HG03521 (cell line): ENCODE measurements around the gene TMEM14C.

Experiments used
- ATAC-seq: cut with Tn5 transposase; IDR thresholded peaks from one replicate; pipeline ENCODE4 v1.9.1; 2021; ENCODE audit warnings: mild to moderate bottlenecking, moderate library complexity; ENCODE audit not compliant: unreplicated experiment

Gene TMEM14C

DNA sequence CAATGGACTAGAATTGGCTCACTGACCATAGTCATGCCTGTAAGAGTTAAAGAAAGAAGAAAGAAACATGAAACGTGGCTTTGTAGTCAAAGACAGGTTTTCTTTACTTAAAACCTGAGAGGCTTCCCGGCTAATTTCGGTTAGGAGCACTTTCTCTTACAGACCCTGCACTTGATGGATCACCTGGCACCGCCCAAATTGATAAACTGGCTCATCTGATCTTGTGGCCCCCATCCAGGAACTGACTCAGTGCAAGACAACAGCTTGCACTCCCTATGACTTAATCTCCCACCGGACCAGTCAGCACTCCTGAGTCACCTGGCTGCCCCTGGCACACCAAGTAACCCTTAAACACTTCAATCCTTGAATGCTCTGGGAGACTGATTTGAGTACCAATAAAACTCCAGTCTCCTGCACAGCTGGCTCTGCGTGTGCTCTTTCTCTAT lies 37.0 kb downstream of the TMEM14C start:
- no peak for ATAC-seq

DNA sequence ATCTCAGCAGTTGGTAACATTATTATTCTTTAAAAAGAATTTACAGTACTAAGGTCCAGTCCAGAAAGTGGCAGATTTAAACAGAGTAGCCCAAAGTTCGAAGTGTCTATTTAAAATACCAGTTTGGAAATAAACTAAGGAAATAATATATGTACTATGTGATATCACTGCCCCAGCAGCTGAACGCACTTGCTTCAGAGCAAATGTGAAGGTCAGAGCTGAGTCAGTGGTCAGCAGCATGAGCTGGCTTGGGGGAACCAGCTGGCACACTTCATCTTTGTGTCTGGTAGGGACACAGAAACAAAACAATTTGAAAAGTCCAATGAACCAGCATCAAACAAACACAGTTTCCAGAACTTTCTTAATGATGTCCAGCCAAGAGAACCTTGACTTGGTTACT lies 40.1 kb downstream of the TMEM14C start:
- ATAC-seq, result no peak

DNA sequence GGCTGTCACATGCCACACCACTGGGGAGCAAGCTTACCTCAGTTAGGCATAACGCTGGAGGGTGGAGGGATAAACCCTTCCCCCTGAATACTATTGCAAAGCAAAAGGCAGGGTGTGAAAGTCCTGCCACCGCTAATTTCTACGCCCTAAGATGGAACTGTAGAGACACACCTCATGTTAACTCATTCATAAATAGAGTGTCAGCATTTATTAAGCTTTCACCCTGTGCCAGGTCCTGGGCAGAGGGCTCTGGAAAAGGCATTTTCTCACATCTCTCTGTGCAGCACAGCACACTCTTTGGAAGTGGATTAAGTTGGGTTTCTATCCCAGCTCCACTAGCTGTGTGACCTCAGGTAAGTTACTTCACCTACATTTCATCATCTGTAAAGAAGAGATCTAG lies 46.5 kb downstream of the TMEM14C start:
- ATAC-seq, result no peak

DNA sequence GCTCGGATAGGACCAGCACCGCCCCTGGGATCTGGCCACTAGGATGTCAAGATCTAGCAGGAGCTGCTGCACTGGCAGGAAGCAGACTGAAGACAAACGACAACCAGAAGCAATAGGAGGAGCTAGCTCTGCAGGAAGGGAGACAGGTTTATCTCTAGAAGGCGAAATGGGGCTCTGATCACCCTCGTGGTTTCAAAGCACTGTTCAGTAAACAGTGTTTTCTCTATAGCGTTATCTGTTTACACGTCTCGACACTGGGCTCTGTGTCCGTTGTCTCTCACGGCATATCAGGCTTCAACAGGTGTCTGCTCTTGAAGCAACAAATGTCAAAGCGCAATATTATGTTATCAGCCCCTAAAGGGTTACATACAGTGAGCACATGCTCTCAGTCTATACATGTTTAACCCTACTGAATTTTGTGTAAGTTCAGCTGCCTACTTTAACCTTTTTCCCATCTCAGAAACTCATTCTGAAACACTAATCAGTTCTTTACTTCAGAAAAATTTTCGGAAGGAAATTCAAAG lies 48.6 kb downstream of the TMEM14C start:
- ATAC-seq, result no peak

DNA sequence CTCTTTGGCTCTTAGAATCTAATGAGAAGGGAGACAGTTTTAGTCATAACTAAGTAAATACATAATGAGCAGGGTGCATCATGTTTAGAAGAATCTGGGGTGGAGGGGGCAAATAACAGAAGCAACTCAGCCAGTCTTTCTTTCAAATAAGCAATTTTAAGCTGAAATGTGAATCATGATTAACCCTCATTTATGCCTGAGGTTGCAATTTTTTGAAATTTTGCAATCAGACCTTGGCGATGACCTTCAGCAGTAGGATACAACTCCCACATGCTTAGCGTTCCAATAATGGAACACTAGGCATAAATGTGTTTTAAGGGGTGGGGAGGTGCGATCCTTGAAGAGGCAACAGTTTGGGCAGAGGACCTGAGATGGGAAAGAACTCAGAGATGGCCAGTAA lies 55.4 kb downstream of the TMEM14C start:
- no peak for ATAC-seq

DNA sequence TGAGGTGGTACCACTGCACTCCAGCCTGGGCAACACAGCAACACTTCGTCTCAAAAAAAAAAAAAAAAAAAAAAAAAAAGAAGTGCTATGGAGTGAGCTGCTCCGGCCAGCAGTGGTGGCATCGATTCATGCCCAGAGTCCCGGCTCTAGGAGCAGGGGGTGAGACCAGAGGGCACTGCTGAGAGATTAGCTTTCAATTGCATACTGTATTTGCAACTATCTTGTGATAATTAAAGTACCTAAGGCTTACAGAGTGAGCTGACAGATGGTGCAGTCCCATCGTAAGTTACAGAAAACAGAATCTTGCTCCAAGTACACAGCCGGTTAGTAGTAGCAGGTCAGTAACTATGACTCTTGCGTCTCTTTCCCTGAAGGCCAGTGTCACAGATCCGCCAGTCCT lies 56.2 kb downstream of the TMEM14C start:
- no peak for ATAC-seq
